NCI-H128 (cell line): ENCODE measurements around the gene CLK2.
A peak's percentile ranks its signal among the peaks of the same experiment; 100 is the strongest.
"Not testable (repeated sequence)": the region's sequence is repeated elsewhere in the genome, so short reads cannot be mapped to it uniquely, and the experiment has no call there.

Source experiments
- DNase-seq: peaks from one replicate; lab custom pipeline; 2025; ENCODE audit not compliant: unreplicated experiment; lab: John Stamatoyannopoulos, UW

Gene CLK2

DNA sequence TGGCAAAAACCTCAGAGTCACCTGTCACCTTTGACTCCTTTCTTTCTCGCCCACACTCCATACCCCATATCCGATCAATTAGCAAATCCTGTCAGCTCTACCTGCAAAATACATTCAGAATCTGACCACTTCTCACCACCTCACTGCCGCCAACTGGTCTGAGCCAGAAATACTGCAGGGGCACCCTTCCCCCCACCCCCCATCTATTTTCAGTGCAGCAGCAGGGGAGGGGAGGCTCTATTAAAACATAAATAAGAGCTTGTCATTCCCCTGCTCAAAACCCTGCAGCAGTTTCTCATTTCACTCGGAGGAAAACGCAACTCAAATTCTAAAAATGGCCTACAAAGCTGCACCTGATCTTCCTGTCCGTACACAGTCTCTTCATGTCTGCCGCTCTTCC lies 24.1 kb upstream of the CLK2 start:
- DNase-seq: no peak

DNA sequence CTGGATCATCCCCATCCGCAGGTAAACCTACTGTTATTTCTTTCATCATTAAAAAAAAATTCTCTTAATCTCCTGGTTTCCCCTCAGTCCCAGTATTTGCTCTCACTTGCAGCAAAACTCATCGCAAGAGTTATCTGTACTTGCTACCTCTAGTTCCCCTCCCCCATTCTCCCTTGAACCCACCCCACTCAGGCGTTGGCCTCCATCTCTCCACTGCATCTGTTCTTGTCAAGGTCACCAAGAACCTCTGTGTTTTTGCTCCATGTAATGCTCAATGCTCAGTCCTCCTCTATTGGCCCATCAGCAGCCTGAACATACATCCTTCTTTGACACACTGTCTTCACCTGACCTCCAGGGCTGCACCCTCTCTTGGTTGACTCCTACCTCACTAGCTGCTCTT lies 23.4 kb upstream of the CLK2 start:
- DNase-seq: no peak

DNA sequence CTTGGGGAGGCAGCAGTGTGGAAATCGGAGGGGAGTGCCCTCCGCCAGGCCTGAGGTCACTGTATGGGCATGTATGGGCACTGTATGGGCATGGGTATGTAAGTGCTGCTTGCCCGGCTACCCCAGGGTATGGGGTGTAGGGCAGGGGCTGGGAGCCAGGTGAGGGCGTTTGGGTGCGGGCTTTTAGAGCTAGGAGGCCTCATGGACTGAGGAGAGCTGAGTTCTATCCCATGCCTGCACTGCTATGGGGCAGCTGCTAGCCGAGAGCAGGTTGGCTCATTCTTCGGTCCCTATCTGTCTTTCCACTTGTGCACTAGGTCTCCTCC lies 22.6 kb upstream of the CLK2 start:
- no peak for DNase-seq

DNA sequence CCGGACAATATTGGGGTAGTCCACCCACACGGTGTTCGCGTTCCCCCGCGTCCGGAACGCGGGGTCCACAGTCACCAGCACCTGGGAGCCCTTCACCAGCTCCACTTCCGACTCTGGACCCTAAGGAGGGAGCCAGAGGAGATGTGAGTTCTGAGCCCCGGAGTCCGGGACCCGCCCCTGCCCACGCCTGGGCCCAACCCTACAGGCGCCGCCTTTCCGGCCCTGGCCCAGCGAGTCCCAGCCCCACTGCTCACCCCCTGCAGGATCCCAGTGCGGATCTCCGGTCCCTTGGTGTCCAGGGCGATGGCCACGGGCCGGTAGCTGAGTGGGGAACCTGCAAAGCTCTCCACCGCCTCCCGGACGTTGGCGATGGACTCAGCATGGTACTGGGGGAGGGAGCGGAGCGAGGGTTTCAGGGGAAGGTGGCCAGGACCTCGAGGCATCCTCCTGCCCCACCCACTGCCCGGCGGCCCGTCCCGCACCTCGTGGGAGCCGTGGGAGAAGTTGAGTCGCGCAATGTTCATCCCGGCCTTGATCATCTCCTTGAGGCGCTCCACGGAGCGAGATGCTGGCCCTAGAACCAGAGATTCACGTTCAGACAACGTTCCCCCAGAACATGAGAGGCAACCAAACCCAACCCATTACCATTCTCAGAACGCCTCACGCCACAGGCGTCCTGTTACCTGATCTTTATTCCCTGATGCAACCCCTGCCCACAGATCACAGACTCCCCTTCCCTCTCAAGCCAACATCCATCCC lies 22.1 kb upstream of the CLK2 start:
- no peak for DNase-seq

DNA sequence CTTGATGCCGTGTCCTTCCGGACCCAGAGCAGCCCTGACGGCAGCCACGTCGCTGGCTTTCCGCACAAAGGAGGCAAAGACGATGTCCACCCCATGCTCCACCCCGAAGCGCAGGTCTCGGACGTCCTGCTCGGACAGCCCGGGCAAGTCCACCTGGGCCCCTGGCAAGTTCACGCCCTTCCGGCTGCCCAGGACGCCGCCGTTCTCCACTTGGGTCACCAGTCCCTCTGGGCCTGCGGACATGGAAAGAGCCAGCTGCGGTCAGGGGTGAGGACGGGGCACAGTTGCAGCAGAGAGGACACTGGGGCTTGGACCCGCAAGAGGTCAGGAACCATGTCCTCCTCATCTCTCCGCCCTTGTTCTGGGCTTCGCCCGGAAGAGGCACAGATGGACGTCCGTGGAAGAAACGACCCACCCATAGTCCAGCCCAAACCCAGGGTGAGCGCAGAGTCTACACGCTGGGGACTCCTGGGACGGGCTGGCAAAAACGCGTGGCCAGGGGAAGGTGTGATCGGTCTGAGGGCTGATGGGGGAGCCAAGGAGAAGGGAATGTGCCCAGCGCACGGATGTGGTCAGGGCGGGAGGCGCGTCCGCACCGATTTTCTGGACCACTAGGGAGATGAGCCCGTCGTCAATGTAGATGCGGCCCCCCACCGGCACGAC lies 21.3 kb upstream of the CLK2 start:
- no peak for DNase-seq

DNA sequence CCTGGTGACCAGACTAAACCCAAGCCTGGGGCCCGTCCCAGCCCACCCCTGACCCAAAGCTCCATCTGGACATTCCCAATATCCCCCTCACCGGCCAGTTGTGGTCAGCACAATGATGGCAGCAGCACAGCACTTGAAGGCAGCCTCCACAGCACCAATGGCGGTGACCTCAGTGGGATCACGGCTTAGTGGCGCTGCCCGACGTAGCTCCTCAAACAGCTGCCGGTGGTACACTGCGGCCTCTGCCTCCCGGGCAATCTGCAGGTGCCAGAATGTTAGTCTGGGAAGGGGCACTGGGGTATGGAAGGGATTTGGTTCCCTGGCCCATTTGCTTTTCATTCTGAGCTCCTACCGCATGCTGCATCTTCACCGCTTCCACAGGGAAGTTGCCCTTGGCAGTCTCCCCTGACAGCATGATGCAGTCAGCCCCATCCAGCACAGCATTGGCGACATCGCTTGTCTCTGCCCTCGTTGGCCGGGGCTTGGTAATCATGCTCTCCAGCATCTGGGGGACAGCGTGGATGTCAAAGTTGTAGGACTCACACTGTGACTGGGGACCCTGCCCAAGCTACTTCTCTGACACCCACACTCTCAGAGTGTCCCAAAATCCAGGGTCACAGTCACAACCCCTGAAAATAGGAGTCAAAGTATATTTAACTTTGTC lies 19.9 kb upstream of the CLK2 start:
- no peak for DNase-seq

DNA sequence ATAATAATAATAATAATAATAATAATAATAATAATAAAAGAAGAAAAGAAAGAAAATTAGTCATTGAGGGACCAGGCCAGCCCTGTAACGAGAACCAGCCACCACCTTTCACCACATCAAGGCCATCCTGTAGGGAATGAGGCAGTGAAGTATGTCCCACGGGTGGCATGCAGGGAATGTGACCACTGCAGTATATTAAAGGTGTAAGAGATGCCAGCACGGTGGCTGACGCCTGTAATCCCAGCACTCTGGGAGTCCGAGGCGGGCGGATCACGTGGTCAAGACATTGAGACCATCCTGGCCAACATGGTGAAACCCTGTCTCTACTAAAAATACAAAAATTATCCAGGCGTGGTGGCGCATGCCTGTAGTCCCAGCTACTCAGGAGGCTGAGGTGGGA lies 17.7 kb upstream of the CLK2 start:
- DNase-seq: not testable (repeated sequence)

DNA sequence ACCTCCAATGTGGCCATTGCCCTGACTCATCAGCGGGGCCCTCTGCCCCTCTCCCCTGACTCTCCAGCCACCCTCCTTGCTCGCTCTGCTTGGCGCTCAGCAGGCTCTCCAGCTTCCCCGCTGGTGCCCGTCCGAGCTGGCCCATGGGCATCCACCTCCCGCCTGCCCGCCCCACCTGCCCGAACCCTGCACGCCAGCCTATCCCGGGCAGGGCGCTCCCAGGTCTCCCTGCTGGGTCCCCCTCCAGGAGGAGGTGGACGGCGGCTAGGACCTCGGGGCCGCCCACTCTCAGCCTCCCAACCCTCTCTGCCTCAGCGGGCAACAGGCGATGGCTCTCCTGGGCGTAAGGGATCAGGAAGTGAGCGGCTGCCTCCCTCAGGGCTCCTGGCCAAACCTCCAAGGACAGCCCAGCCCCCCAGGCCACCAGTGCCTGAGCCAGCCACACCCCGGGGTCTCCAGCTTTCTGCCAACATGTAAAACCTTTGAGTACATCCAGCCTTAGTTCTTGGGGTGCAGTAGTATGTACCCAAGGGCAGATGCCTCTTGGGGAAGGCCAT lies 14.8 kb upstream of the CLK2 start:
- DNase-seq: no peak

DNA sequence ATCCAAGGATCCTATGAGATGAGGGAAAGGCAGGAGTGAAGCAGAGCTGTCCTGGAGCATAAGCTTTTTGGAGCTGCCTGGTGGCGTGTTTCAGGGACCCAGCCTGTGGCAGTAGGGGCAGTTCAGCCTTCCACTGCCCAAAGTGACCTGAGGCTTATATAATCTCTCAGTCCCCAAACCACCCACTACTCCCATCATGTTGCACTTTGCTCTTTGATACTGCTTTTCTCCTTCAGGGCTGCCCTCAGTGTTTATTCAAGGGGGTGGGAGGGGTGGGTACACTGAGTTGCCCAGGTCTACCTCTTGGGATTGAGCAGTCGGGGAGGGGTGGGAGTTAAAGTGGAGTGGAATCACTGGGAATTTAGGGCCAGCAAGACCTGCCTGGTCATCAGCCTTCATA lies 13.2 kb upstream of the CLK2 start:
- no peak for DNase-seq

DNA sequence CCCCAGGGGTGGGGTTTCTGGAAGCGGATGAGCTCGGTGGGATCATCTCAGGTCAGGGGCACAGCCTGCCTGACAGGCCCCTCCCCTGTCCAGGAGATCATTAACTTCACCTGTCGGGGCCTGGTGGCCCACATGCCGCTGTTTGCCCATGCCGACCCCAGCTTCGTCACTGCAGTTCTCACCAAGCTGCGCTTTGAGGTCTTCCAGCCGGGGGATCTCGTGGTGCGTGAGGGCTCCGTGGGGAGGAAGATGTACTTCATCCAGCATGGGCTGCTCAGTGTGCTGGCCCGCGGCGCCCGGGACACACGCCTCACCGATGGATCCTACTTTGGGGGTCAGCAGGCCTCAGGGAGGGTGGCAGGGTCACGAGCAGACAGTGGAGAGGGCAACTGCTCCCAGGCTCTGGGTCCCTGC lies 12.3 kb upstream of the CLK2 start:
- no peak for DNase-seq

DNA sequence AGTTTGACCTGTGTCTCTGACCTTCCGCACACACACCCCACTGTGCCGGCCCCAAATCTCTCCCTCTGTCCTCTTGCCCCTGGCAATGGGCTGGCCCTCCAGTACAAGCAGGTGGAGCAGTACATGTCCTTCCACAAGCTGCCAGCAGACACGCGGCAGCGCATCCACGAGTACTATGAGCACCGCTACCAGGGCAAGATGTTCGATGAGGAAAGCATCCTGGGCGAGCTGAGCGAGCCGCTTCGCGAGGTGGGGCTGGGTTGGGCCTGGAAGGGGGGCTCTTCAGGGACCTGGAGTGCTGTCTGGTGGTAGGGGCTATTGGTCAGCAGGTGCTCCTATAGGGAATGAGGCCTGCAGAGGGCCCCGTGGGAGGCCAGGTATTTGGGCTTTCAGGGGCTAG lies 11.8 kb upstream of the CLK2 start:
- no peak for DNase-seq

DNA sequence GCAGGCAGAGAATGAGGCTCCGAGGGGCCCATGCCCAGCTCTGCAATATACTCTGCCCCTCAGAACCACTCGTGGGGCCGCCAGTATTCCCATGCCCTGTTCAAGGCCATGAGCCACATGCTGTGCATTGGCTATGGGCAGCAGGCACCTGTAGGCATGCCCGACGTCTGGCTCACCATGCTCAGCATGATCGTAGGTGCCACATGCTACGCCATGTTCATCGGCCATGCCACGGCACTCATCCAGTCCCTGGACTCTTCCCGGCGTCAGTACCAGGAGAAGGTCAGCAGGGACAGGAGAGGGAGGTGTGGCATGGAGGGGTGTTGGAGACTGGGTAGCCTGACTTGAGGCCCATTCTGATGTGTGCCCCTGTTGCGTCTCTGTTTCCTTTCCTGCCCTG lies 11.2 kb upstream of the CLK2 start:
- no peak for DNase-seq

DNA sequence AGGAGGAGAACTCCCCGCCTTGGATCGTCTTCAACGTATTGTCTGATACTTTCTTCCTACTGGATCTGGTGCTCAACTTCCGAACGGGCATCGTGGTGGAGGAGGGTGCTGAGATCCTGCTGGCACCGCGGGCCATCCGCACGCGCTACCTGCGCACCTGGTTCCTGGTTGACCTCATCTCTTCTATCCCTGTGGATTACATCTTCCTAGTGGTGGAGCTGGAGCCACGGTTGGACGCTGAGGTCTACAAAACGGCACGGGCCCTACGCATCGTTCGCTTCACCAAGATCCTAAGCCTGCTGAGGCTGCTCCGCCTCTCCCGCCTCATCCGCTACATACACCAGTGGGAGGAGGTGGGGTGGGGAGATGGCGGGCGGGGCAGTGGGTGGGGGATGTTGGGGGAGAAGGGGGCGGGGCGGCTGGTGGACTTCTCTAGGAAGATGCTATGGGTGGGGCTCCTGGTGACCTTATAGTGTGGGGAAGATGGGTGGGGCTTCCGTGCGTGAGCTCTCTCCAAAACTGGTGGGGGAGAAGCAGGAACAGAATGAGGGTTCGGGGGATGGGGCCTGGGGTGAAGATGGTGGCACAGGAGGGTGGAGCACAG lies 9.3 kb upstream of the CLK2 start:
- no peak for DNase-seq

DNA sequence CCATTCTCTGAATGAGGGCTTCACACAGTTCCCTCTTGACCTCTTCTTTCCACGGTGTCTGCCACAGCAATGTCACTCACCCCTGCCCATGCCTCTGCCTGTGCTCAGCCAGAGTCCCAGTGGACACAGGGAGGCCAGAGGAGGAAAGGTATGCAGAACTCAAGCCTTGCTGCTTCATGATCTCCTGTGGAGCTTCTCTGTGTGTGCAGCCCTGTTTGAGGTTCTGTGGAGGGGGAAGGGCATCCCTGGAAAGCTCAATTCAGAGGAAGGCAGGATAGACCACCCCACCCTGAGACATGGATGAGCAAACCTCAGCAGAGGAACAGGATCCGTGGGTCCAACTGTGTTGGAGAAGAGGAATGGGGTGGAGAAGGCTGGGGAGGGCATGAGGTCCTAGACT lies 6.0 kb upstream of the CLK2 start:
- DNase-seq: no peak

DNA sequence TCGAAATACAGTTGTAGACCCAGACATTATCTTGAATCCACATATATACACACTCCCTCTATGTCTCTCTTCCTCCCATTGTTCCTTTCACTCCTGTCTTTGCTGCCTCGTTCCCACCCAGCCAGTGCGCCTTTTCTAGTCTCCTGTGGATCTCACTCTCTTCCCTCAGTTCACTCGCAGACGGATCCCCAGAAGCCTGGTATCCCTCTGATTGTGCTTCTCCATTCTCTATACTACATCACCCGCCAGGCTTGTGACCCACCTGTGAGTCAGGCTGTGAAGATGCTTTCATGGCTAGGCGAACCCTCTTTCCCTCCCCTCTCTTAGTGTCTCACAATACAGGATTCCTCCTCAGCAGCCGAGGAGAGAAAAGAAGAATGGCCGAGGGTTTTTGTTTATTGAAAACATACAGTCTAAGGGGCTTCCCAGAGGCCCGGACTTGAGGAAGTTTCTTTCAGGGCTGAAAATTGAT lies 5.4 kb upstream of the CLK2 start:
- no peak for DNase-seq

DNA sequence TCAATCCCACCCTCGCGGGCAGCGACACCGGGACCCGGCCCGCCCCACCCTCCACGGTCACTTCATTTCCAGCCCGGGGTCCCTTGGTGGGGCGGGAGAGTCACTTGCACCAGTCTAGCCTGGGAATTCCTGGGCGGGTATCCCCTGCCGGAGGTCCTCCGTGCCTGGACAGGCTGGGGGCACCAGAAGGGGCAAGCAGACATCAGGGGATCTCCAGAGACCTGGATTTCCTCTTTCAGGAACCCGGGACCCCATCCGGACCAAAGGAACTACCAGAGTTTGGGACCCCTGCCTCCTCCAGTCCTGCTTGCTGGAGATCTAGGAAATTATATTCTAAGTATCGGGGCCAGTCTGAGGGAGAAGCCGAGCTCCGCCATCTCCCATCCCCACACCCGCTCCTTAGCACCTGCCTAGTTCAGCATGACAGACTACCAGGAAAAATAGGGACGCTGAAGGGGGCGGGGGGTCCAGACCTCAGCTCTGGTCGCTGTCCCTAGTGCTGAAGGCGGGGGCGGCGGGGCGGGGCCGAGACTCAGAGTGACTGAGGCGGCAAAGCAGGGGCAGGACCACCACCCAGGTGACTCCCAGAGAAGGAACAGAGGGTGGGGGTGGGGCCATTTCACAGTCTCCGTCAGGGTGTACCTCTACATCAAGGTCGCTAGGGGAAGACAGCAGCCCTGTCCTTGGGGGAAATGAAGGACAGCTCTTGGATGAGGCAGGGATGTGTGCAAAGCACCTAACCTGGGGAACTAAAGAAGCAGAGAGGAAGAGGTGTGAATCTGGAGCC lies 4.8 kb upstream of the CLK2 start:
- peak; percentile 50 for DNase-seq

DNA sequence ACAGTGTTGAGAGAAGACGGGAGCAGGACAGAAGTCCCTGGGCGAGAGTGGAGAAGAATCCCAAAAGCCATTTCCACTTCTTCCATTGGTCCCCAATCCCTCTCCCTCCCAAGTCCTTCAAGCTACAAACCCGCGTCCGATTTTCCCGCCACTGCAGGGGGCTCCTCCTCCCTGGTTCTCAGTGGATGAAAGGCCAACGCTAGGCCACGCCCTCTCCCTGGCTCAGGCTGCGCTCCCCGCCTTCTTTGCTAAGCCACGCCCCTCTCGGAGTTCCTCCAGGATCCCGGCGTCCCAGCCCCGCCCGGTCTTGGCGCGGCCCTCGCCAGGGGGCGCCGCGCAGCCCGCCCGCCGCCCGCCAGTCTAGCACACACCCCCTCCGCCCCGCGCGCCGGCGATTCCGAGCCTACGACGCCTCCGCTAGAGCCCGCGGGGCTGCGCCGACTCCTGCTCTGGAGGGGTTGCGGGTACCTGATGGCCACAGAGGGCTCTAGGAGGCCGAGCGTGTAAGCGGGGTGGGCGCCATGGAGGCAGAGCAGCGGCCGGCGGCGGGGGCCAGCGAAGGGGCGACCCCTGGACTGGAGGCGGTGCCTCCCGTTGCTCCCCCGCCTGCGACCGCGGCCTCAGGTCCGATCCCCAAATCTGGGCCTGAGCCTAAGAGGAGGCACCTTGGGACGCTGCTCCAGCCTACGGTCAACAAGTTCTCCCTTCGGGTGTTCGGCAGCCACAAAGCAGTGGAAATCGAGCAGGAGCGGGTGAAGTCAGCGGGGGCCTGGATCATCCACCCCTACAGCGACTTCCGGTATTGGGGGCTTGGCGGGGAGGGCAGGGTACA lies 4.0 kb upstream of the CLK2 start, which contains the start of gene HCN3:
Gene HCN3, plus strand, starts transcription at position 394 of the 832 bp plus-strand sequence. Its CDS starts 128 bp downstream, at position 522.
- DNase-seq: peak; percentile 99

DNA sequence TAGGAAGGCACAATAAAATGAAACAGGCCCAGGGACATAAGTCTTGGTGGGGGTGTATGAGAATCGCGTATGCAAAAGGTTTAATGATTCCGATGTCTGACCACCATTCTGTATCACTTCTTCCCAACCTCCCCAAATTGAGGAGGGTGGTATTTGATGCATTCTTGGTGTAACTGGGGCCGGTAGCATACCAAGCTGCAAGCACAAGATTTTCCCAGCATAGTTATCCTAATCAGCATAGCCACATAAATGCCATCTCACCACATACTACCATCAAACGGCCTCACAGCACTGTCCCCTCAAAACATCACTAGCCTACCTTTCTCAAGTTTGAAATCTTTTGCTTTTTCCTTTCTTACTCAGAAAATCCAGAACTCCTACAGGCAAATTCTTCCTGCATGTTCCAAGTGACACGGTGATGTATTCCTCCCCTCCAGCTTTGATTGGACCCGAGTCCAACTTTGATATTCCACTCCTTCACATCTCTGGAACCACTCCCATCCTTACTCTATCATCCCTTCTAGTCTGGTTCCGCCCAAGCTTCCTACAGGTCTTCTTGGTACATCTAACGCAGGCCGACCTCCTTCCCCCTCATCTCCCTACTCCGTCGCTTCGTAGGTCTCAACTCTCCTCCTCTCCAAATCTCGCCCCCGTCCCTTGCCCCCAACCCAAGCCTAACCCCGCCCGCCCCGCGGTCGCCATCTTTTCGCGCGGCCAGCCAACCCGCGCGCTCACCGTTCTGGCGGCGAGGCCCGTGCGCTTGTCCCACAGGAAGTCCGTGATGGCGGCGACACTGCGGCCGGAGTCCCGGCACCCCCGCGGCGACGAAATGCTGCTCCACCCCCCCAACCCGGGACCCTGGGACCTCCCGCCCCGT lies 600 bp downstream of the CLK2 start:
- DNase-seq: no peak

DNA sequence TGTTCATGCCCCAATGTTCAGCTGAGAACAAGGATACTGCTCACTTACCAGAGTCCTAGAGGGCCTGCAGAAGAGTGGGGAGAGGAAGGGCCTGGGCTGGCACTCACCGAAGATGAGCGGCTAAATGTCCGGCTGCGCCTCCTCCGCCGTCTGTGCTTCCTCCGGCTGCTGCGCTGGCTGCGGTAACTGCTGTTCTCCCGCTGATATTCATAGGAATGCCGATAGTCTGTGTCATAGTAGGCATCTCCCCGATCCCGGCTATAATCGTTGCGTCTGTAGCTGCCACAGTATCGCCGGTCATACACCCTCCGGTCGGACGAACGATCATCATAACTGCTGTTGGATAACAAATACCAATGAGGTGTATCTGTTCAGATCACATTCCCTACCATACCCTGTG lies 3.9 kb downstream of the CLK2 start:
- DNase-seq: no peak
